Neural progenitor cell (in vitro differentiated cells): ENCODE results near the gene FOXN4. TPM values are rescaled to one million over a fixed set of nuclear protein-coding genes. Genes with fewer than 3 reads are reported as not detected.

Source experiments
- DNase-seq: peaks from one replicate; pipeline ENCODE4 v3.0.0-alpha.2; 2016; ENCODE audit warnings: low spot score
- H2AFZ ChIP-seq: fragments of 200-600 bp; sonication (generic); replicated peaks from 2 replicates; pipeline ENCODE4 v1.6.1; 2016; ENCODE audit warnings: antibody characterized with exemption
- H3F3A ChIP-seq: fragments of 200-600 bp; sonication (generic); 2 replicates; pipeline ENCODE4 v1.6.1; 2016; ENCODE audit warnings: antibody characterized with exemption, low read depth
- H3K27ac ChIP-seq: fragments of 200-600 bp; sonication (generic); 2 replicates; pipeline ENCODE4 v1.5.1; 2016; ENCODE audit warnings: mild to moderate bottlenecking
- H3K27me3 ChIP-seq: fragments of 200-600 bp; sonication (generic); 2 replicates; pipeline ENCODE4 v1.6.1; 2016; ENCODE audit warnings: mild to moderate bottlenecking, moderate library complexity
- H3K36me3 ChIP-seq: fragments of 200-600 bp; sonication (generic); 2 replicates; pipeline ENCODE4 v1.5.1; 2016
- H3K4me1 ChIP-seq: fragments of 200-600 bp; sonication (generic); 2 replicates; pipeline ENCODE4 v1.6.1; 2016; ENCODE audit warnings: mixed run types
- H3K4me2 ChIP-seq: fragments of 200-600 bp; sonication (generic); 2 replicates; pipeline ENCODE4 v1.6.1; 2016
- H3K4me3 ChIP-seq: fragments of 200-600 bp; sonication (generic); 2 replicates; pipeline ENCODE4 v1.5.1; 2016
- H3K79me2 ChIP-seq: fragments of 200-600 bp; sonication (generic); 2 replicates; pipeline ENCODE4 v1.6.1; 2016; ENCODE audit warnings: low read depth
- H3K9ac ChIP-seq: fragments of 200-600 bp; sonication (generic); 2 replicates; pipeline ENCODE4 v1.6.1; 2016
- H3K9me3 ChIP-seq: fragments of 200-600 bp; sonication (generic); 2 replicates; pipeline ENCODE4 v1.5.1; 2016; ENCODE audit warnings: low read depth
- H4K20me1 ChIP-seq: fragments of 200-600 bp; sonication (generic); 2 replicates; pipeline ENCODE4 v1.6.1; 2016; ENCODE audit warnings: low read depth
- H3K27ac Mint-ChIP-seq: 3 replicates; pipeline ENCODE4 v1.8.0; 2021; ENCODE audit warnings: mixed read lengths
- H3K27me3 Mint-ChIP-seq: 2 replicates; pipeline ENCODE4 v1.8.0; 2022; ENCODE audit warnings: low read depth, mild to moderate bottlenecking, inconsistent platforms, moderate library complexity, mixed read lengths; ENCODE audit not compliant: insufficient read depth
- H3K36me3 Mint-ChIP-seq: 3 replicates; pipeline ENCODE4 v1.8.0; 2021; ENCODE audit warnings: mixed read lengths
- H3K4me1 Mint-ChIP-seq: 3 replicates; pipeline ENCODE4 v1.8.0; 2021; ENCODE audit warnings: mixed read lengths
- H3K4me3 Mint-ChIP-seq: 3 replicates; pipeline ENCODE4 v1.8.0; 2021; ENCODE audit warnings: mild to moderate bottlenecking, moderate library complexity, mixed read lengths
- H3K9me3 Mint-ChIP-seq: 3 replicates; pipeline ENCODE4 v1.8.0; 2020; ENCODE audit warnings: mixed read lengths
- CTCF ChIP-seq: fragments of 200-600 bp; sonication (generic); IDR thresholded peaks from 2 replicates; pipeline ENCODE4 v1.5.1; 2017; ENCODE audit warnings: antibody characterized with exemption, mild to moderate bottlenecking
- EZH2 ChIP-seq: fragments of 200-600 bp; sonication (generic); IDR thresholded peaks from 2 replicates; pipeline ENCODE4 v1.6.1; 2017; ENCODE audit warnings: antibody characterized with exemption, mild to moderate bottlenecking, moderate library complexity
- EZH2phosphoT487 ChIP-seq: fragments of 200-600 bp; sonication (generic); IDR thresholded peaks from 2 replicates; pipeline ENCODE4 v1.6.1; 2017; ENCODE audit warnings: antibody characterized with exemption
- total RNA-seq: library from RNA; depleted of rRNA; stranded (reverse); fragments of >200 nt; gene quantifications from 2 replicates; pipeline ENCODE4 v1.2.3, GENCODE V29; 2015; ENCODE audit warnings: low replicate concordance

Gene FOXN4
- total RNA-seq, 1 donor from 2014 or later = not detected

- Histone ChIP-seq H3K79me2 (no peaks in the 10 kb centered on the region), H3K4me2 (no peak overlapping the region), H3K36me3 (no peaks in the 10 kb centered on the region), H2AFZ (no peak overlapping the region), H4K20me1 (no peaks in the 10 kb centered on the region), H3K27me3 (peaks cover 8% of the 10 kb centered on the region), H3K4me1 (peaks cover 5% of the 10 kb centered on the region), H3K9me3 (no peaks in the 10 kb centered on the region), H3K9ac (no peak overlapping the region), H3K4me3 (no peak overlapping the region), H3F3A (no peaks in the 10 kb centered on the region), H3K27ac (no peak overlapping the region)
- no peak for TF ChIP-seq EZH2
- no peak for TF ChIP-seq CTCF
- Mint-ChIP-seq H3K36me3 (no peaks in the 10 kb centered on the region), H3K4me1 (peaks cover 3% of the 10 kb centered on the region), H3K27me3 (peaks cover 2% of the 10 kb centered on the region), H3K27ac (no peak overlapping the region), H3K9me3 (peaks cover 7% of the 10 kb centered on the region), H3K4me3 (no peak overlapping the region)
- no peak for DNase-seq
These were observed 40.2 kb downstream of the FOXN4 start for GRCh38 chr12:109268896-109269295.

GRCh38 chr12:109267361-109267760 lies 41.7 kb downstream of the FOXN4 start:
- Histone ChIP-seq H3K27ac (no peak overlapping the region), H3K4me2 (no peak overlapping the region), H3K9ac (no peak overlapping the region), H3K79me2 (no peaks in the 10 kb centered on the region), H2AFZ (no peak overlapping the region), H3K4me3 (no peak overlapping the region), H3F3A (no peaks in the 10 kb centered on the region), H3K36me3 (no peaks in the 10 kb centered on the region), H3K27me3 (no peaks in the 10 kb centered on the region), H3K4me1 (no peaks in the 10 kb centered on the region), H4K20me1 (no peaks in the 10 kb centered on the region), H3K9me3 (no peaks in the 10 kb centered on the region)
- Mint-ChIP-seq H3K27me3 (no peaks in the 10 kb centered on the region), H3K4me3 (no peak overlapping the region), H3K4me1 (no peaks in the 10 kb centered on the region), H3K9me3 (peaks cover 7% of the 10 kb centered on the region), H3K36me3 (no peaks in the 10 kb centered on the region), H3K27ac (no peak overlapping the region)
- DNase-seq = no peak
- TF ChIP-seq EZH2 = no peak
- TF ChIP-seq CTCF = no peak
- TF ChIP-seq EZH2phosphoT487 = no peak

GRCh38 chr12:109266106-109266879 lies 42.8 kb downstream of the FOXN4 start:
- Histone ChIP-seq H3K9me3 (no peaks in the 10 kb centered on the region), H3K27ac (no peak overlapping the region), H3K4me3 (no peak overlapping the region), H4K20me1 (no peaks in the 10 kb centered on the region), H3K36me3 (no peaks in the 10 kb centered on the region), H3K9ac (no peak overlapping the region), H3K4me1 (no peaks in the 10 kb centered on the region), H3K27me3 (no peaks in the 10 kb centered on the region), H3K4me2 (no peak overlapping the region), H2AFZ (no peak overlapping the region), H3K79me2 (no peaks in the 10 kb centered on the region), H3F3A (no peaks in the 10 kb centered on the region)
- Mint-ChIP-seq H3K27me3 (no peaks in the 10 kb centered on the region), H3K4me1 (no peaks in the 10 kb centered on the region), H3K36me3 (peaks cover under 1% of the 10 kb centered on the region), H3K27ac (no peak overlapping the region), H3K9me3 (peaks cover 5% of the 10 kb centered on the region), H3K4me3 (no peak overlapping the region)
- no peak for DNase-seq
- TF ChIP-seq CTCF (no peak), EZH2 (no peak), EZH2phosphoT487 (no peak)
